M059J (cell line): ENCODE data around the gene ANKRD33B. TPM values are rescaled to one million over a fixed set of nuclear protein-coding genes. Genes with fewer than 3 reads are reported as not detected.
A peak's percentile ranks its signal among the peaks of the same experiment; 100 is the strongest.

Experiments used
- DNase-seq: peaks from one replicate; pipeline ENCODE4 v3.0.0-alpha.2; 2012; ENCODE audit warnings: low read depth
- total RNA-seq: library from RNA; depleted of rRNA; stranded (reverse); fragments of >200 nt; shearing (Covaris generic); gene quantifications from 2 replicates; pipeline ENCODE4 v1.2.3, GENCODE V29; 2014; rRNA removed

ANKRD33B gene
- total RNA-seq, 1 experiment from 2014 or later, result 1.9 TPM

GRCh38 chr5:10695055-10695649, 131.3 kb downstream of the ANKRD33B start:
- DNase-seq, result peak; percentile 89

GRCh38 chr5:10695759-10696543, 132.1 kb downstream of the ANKRD33B start:
- DNase-seq, result peak; percentile 75

- DNase-seq, result peak; percentile 86
Measured at GRCh38 chr5:10699281-10699874, 135.5 kb downstream of the ANKRD33B start.

- no peak for DNase-seq
Measured at GRCh38 chr5:10699987-10700386, 136.1 kb downstream of the ANKRD33B start.

GRCh38 chr5:10700516-10700915, 136.6 kb downstream of the ANKRD33B start:
- no peak for DNase-seq

- peak; percentile 68 for DNase-seq
Measured at GRCh38 chr5:10701567-10702039, 137.7 kb downstream of the ANKRD33B start.

- DNase-seq, result peak; percentile 99
Measured at GRCh38 chr5:10702040-10702629, 138.3 kb downstream of the ANKRD33B start.

GRCh38 chr5:10702911-10703491, 139.1 kb downstream of the ANKRD33B start:
- peak; percentile 96 for DNase-seq

- DNase-seq, result no peak
Measured at GRCh38 chr5:10703676-10704075, 139.8 kb downstream of the ANKRD33B start.

- DNase-seq, result peak; percentile 94
Measured at GRCh38 chr5:10704949-10705621, 141.2 kb downstream of the ANKRD33B start.

- DNase-seq, result peak; percentile 80
Measured at GRCh38 chr5:10705747-10706146, 141.9 kb downstream of the ANKRD33B start.

GRCh38 chr5:10706326-10706725, 142.5 kb downstream of the ANKRD33B start:
- DNase-seq, result no peak

Other genes with a start within 250 kb of the ANKRD33B start
- 37.9 and 59.1 TPM in 2 replicates for gene MARCHF6, start 210.4 kb upstream of the ANKRD33B start, total RNA-seq
- gene ROPN1L, start 122.2 kb upstream of the ANKRD33B start, total RNA-seq, result 0.30 and 3.0 TPM in 2 replicates
- gene DAP, start 197.2 kb downstream of the ANKRD33B start, total RNA-seq, result 77.3 and 164 TPM in 2 replicates